ENCODE results near the gene PNLIPRP2. TPM values are rescaled to one million over a fixed set of nuclear protein-coding genes. Genes with fewer than 3 reads are reported as not detected.

Gene PNLIPRP2
- total RNA-seq, 1 experiment from 2014 or later, result 0.24 TPM

GRCh38 chr10:116683166-116683565 is 62.4 kb downstream of the PNLIPRP2 start:
- Histone ChIP-seq H2BK120ac (ENCODE audit: low read depth, low read length, poor library complexity, severe bottlenecking) (no peak overlapping the region), H2BK12ac (ENCODE audit: insufficient read length, low read depth, low read length) (no peak overlapping the region), H3K4me2 (ENCODE audit: insufficient read depth, insufficient read length, low read length) (no peak overlapping the region), H3K56ac (ENCODE audit: insufficient read length, low read depth, low read length) (no peak overlapping the region), H3K14ac (ENCODE audit: insufficient read depth, low read length) (no peak overlapping the region), H4K8ac (replicated peaks; ENCODE audit: insufficient read length, low read depth, low read length) (no peak overlapping the region), H3K27ac (ENCODE audit: insufficient read length, low read depth, low read length) (no peak overlapping the region), H4K91ac (ENCODE audit: insufficient read length, low read depth, low read length) (no peak overlapping the region), H3K79me2 (ENCODE audit: insufficient read depth, low read length) (no peaks in the 10 kb centered on the region), H2BK5ac (ENCODE audit: insufficient read length, low read length) (no peak overlapping the region), H3K9ac (ENCODE audit: extremely low read depth, insufficient read length, low read length) (no peak overlapping the region), H4K5ac (ENCODE audit: insufficient read length, low read depth, low read length) (no peak overlapping the region), H3K4ac (ENCODE audit: low read depth, low read length) (no peak overlapping the region), H3K27me3 (ENCODE audit: insufficient read depth, low read length) (no peaks in the 10 kb centered on the region), H4K20me1 (ENCODE audit: control insufficient read depth, insufficient read depth, insufficient read length) (no peaks in the 10 kb centered on the region), H2BK20ac (ENCODE audit: low read depth, low read length, poor library complexity, severe bottlenecking) (no peak overlapping the region), H3K4me1 (ENCODE audit: insufficient read depth, low read length) (no peaks in the 10 kb centered on the region; the same call in 1 of the 2 replicates), H3K23ac (ENCODE audit: insufficient read length, low read depth, low read length) (no peak overlapping the region), H3K9me3 (ENCODE audit: control insufficient read depth, low read depth, low read length) (no peaks in the 10 kb centered on the region), H3K18ac (ENCODE audit: insufficient read length, low read depth, low read length) (no peak overlapping the region), H2BK15ac (ENCODE audit: low read depth, low read length) (no peak overlapping the region), H3K23me2 (ENCODE audit: insufficient read length, low read depth, low read length, poor library complexity, severe bottlenecking) (no peaks in the 10 kb centered on the region), H2AK5ac (ENCODE audit: insufficient read length, low read length) (no peak overlapping the region), H3T11ph (ENCODE audit: low read length) (no peak overlapping the region), H2AFZ (ENCODE audit: low read length) (no peak overlapping the region), H3K79me1 (ENCODE audit: insufficient read depth, low read depth, low read length, poor library complexity, severe bottlenecking) (no peaks in the 10 kb centered on the region)
- H3K27me3 Mint-ChIP-seq (ENCODE audit: low read depth), result peaks cover 2% of the 10 kb centered on the region
- no peak overlapping the region for H3K4me3 Mint-ChIP-seq
- no peak overlapping the region; a peak in 1 of 7 replicates for H3K27ac Mint-ChIP-seq
- no peaks in the 10 kb centered on the region for H3K9me3 Mint-ChIP-seq
- peaks cover 6 to 13% of the 10 kb centered on the region in 2 experiments for H3K4me1 Mint-ChIP-seq
- no peak for TF ChIP-seq CTCF (conservative IDR thresholded peaks at IDR 0.05)
- no peak for DNase-seq
- 0 out of 7 replicates have a peak, but pooled peaks cover 0 to 1% (median 1%) of the 10 kb centered on the region in 3 experiments for H3K36me3 Mint-ChIP-seq (ENCODE audit: insufficient read depth in 1 of 3, low read depth in 3 of 3)
- WGBS (ENCODE audit: extremely low coverage, insufficient read length, low lambda C conversion rate), result no CpG with 5 or more reads among the region's 9 CpGs
